SK-N-SH (cell line): ENCODE data around the gene MICU2. TPM values are rescaled to one million over a fixed set of nuclear protein-coding genes. Genes with fewer than 3 reads are reported as not detected.

Experiments
- CTCF ChIA-PET: fragments of 300-600, 350-600 bp; formaldehyde crosslinking; extraction: SDS; loops from one replicate; lab custom pipeline; 2021; lab: Yijun Ruan, JAX
- POLR2A ChIA-PET: fragments of 350-600 bp; sonication (Branson Sonifier 250); formaldehyde crosslinking; extraction: SDS; loops from one replicate; lab custom pipeline; 2020; ENCODE audit warnings: antibody characterized with exemption, inconsistent platforms; lab: Yijun Ruan, JAX
- DNase-seq: peaks from one replicate; pipeline ENCODE4 v3.0.0; 2012
- H2AFZ ChIP-seq: fragments of 200-600 bp; sonication (generic); 2 replicates; pipeline ENCODE4 v1.8.1; 2016; ENCODE audit warnings: antibody characterized with exemption, mild to moderate bottlenecking, low read depth
- H3F3A ChIP-seq: fragments of 200-600 bp; sonication (generic); replicated peaks from 2 replicates; pipeline ENCODE3; 2016; ENCODE audit warnings: antibody characterized with exemption, mild to moderate bottlenecking; ENCODE audit not compliant: insufficient read depth
- H3K27ac ChIP-seq, 2 experiments: fragments of 200-500 bp in 1 of 2; fragments of 200-600 bp in 1 of 2; sonication (Bioruptor generic) in 1 of 2; sonication (generic), shearing (Covaris generic) in 1 of 2; 2 replicates each; pipeline versions ENCODE4 v1.5.1 to v1.6.1; 2014 to 2016; ENCODE audit warnings: low read depth in 2 of 2, inconsistent platforms in 1 of 2, low read length in 1 of 2, mild to moderate bottlenecking in 1 of 2, mixed read lengths in 1 of 2
- H3K27me3 ChIP-seq: fragments of 200-600 bp; sonication (generic), shearing (Covaris generic); 2 replicates; pipeline ENCODE4 v1.6.1; 2016; ENCODE audit warnings: mixed run types; ENCODE audit not compliant: insufficient read depth
- H3K36me3 ChIP-seq, 2 experiments: fragments of 200-500 bp in 1 of 2; fragments of 200-600 bp in 1 of 2; sonication (Bioruptor generic) in 1 of 2; sonication (generic) in 1 of 2; replicated peaks in 1 of 2; 2 replicates each; pipeline versions ENCODE3 to v1.5.1; 2014 to 2016; ENCODE audit warnings: low read length in 1 of 2, mild to moderate bottlenecking in 1 of 2; ENCODE audit not compliant: insufficient read depth in 2 of 2, control insufficient read depth in 1 of 2
- H3K4me1 ChIP-seq, 2 experiments: fragments of 200-500 bp in 1 of 2; fragments of 200-600 bp in 1 of 2; sonication (Bioruptor generic) in 1 of 2; sonication (generic), shearing (Covaris generic) in 1 of 2; 2 replicates each; pipeline versions ENCODE4 v1.5.1 to v1.6.1; 2014 to 2016; ENCODE audit warnings: low read depth in 1 of 2, low read length in 1 of 2, mixed run types in 1 of 2; ENCODE audit not compliant: insufficient read depth in 2 of 2, control insufficient read depth in 1 of 2
- H3K4me2 ChIP-seq: fragments of 200-600 bp; sonication (generic), shearing (Covaris generic); 2 replicates; pipeline ENCODE4 v1.6.1; 2017; ENCODE audit warnings: mixed run types
- H3K4me3 ChIP-seq, 2 experiments: fragments of 200-500 bp in 1 of 2; fragments of 200-600 bp in 1 of 2; sonication (Bioruptor generic) in 1 of 2; sonication (generic), shearing (Covaris generic) in 1 of 2; 2 replicates each; pipeline versions ENCODE4 v1.5.1 to v1.8.1; 2014 to 2016; ENCODE audit warnings: low read depth in 2 of 2, inconsistent platforms in 1 of 2, low read length in 1 of 2, mild to moderate bottlenecking in 1 of 2, mixed read lengths in 1 of 2, moderate library complexity in 1 of 2
- H3K79me2 ChIP-seq: fragments of 200-600 bp; sonication (generic); 2 replicates; pipeline ENCODE4 v1.8.1; 2017; ENCODE audit warnings: mild to moderate bottlenecking; ENCODE audit not compliant: insufficient read depth
- H3K9ac ChIP-seq: fragments of 200-600 bp; sonication (generic); 2 replicates; pipeline ENCODE4 v1.6.1; 2017; ENCODE audit warnings: mixed run types
- H3K9me2 ChIP-seq: fragments of 200-600 bp; sonication (generic); 2 replicates; pipeline ENCODE4 v1.6.1; 2017; ENCODE audit warnings: mixed run types
- H3K9me3 ChIP-seq: fragments of 200-600 bp; sonication (generic); 2 replicates; pipeline ENCODE4 v1.6.1; 2017; ENCODE audit warnings: mixed run types, mild to moderate bottlenecking, moderate library complexity
- H4K20me1 ChIP-seq: fragments of 200-600 bp; sonication (generic); 2 replicates; pipeline ENCODE4 v1.6.1; 2017; ENCODE audit warnings: mild to moderate bottlenecking, mixed run types; ENCODE audit not compliant: insufficient read depth
- CTCF ChIP-seq: fragments of 200-600 bp; sonication (generic); IDR thresholded peaks from 2 replicates; pipeline ENCODE4 v1.6.1; 2017; ENCODE audit warnings: antibody characterized with exemption, mild to moderate bottlenecking, moderate library complexity
- EP300 ChIP-seq, 2 experiments: IDR thresholded peaks; 2 replicates each; pipeline versions ENCODE4 v1.4.0 to v1.6.1; 2012; ENCODE audit warnings: borderline replicate concordance in 1 of 2, low read depth in 1 of 2, low read length in 1 of 2
- FOSL2 ChIP-seq: IDR thresholded peaks from 2 replicates; pipeline ENCODE4 v1.4.0; 2012; ENCODE audit warnings: low read depth, mild to moderate bottlenecking, moderate library complexity, borderline replicate concordance
- FOXJ3 ChIP-seq: sonication (generic); formaldehyde crosslinking; IDR thresholded peaks from 2 replicates; pipeline ENCODE4 v1.5.1; 2020; ENCODE audit warnings: mild to moderate bottlenecking, missing genetic modification reagents
- GATA2 ChIP-seq: sonication (generic); formaldehyde crosslinking; IDR thresholded peaks from 2 replicates; pipeline ENCODE4 v1.5.0; 2020; ENCODE audit warnings: mild to moderate bottlenecking, missing genetic modification reagents
- IRF3 ChIP-seq: fragments of 150-350 bp; IDR thresholded peaks from 2 replicates; pipeline ENCODE4 v1.6.1; 2016; ENCODE audit warnings: mild to moderate bottlenecking, low read depth, low read length
- JUND ChIP-seq: IDR thresholded peaks from 2 replicates; pipeline ENCODE4 v1.4.0; 2012
- MAX ChIP-seq: IDR thresholded peaks from 2 replicates; pipeline ENCODE4 v1.4.0; 2012; ENCODE audit warnings: low read depth
- RAD21 ChIP-seq: IDR thresholded peaks from 2 replicates; pipeline ENCODE4 v1.6.1; 2012; ENCODE audit warnings: mild to moderate bottlenecking, low read length
- SIN3A ChIP-seq: IDR thresholded peaks from 2 replicates; pipeline ENCODE4 v1.6.1; 2012; ENCODE audit warnings: low read depth, mild to moderate bottlenecking, low read length, moderate library complexity, borderline replicate concordance
- SMC3 ChIP-seq: IDR thresholded peaks from 2 replicates; pipeline ENCODE4 v1.6.1; 2012; ENCODE audit warnings: low read depth, low read length, improper control_type of control experiment
- TCF12 ChIP-seq: IDR thresholded peaks from 2 replicates; pipeline ENCODE4 v1.4.0; 2012
- USF2 ChIP-seq: fragments of 150-350 bp; IDR thresholded peaks from 2 replicates; pipeline ENCODE4 v1.6.1; 2017; ENCODE audit warnings: antibody characterized with exemption, low read length, low read depth, borderline replicate concordance
- WGBS: methylation state at CpG from one replicate; pipeline ENCODE4 v1.1.6; 2017; ENCODE audit warnings: low lambda C conversion rate; 5-methylcytosine and 5-hydroxymethylcytosine counted together
- polyA plus RNA-seq, 3 experiments: library from polyadenylated mRNA; depleted of rRNA; stranded (reverse); fragments of >200 nt; gene quantifications; 2 replicates each; pipeline ENCODE4 v1.2.3, GENCODE V29; 2012

Gene MICU2
- polyA plus RNA-seq, 1 of the 3 experiments (the other 2 are of a cell fraction), result 46.4 TPM

GRCh38 chr13:21476893-21477472 is 127.0 kb downstream of the MICU2 start:
- peak overlapping the region; percentile 26 to 52 for H3K4me3 ChIP-seq
- no peaks in the 10 kb centered on the region for H3K27me3 ChIP-seq
- no peak overlapping the region; the same call in 1 of the 2 replicates for H3K4me2 ChIP-seq
- WGBS, result 27% methylated on average over 18 of the region's 18 CpGs
- no peaks in the 10 kb centered on the region for H3K36me3 ChIP-seq
- no peaks in the 10 kb centered on the region for H3K9me2 ChIP-seq
- H3K9ac ChIP-seq, result no peak overlapping the region
- ChIA-PET CTCF (interaction anchor here (0.5 to 4.0 kb wide), 49 partner anchors 9 to 754 kb away, joined by 3 to 25 read pairs (median 4); partner anchors contain the start of genes MICU2 and ZDHHC20), POLR2A (no interaction called here)
- no peaks in the 10 kb centered on the region for H4K20me1 ChIP-seq
- TF ChIP-seq CTCF (peak; percentile 89), SMC3 (peak; percentile 59), GATA2 (CRISPR knock-in tag) (no peak), RAD21 (peak; percentile 68)
- H3K9me3 ChIP-seq, result no peaks in the 10 kb centered on the region
- H3K79me2 ChIP-seq, result no peaks in the 10 kb centered on the region
- DNase-seq, result peak; percentile 80
- H3F3A ChIP-seq, result no peaks in the 10 kb centered on the region
- peak overlapping the region; percentile 83; the same call in 1 of the 2 replicates for H2AFZ ChIP-seq
- H3K4me1 ChIP-seq, result no peaks in the 10 kb centered on the region; a peak in 1 of 4 replicates
- H3K27ac ChIP-seq, result no peak overlapping the region

- Histone ChIP-seq H2AFZ (no peak overlapping the region), H3K27me3 (no peaks in the 10 kb centered on the region), H3K4me2 (no peak overlapping the region), H3K9me2 (no peaks in the 10 kb centered on the region), H3K27ac (no peak overlapping the region), H3K9ac (no peak overlapping the region), H3K79me2 (no peaks in the 10 kb centered on the region), H3K36me3 (no peaks in the 10 kb centered on the region), H3K4me1 (no peaks in the 10 kb centered on the region; a peak in 1 of 4 replicates), H3F3A (no peaks in the 10 kb centered on the region), H3K4me3 (no peak overlapping the region), H4K20me1 (no peaks in the 10 kb centered on the region), H3K9me3 (peaks cover 4% of the 10 kb centered on the region; the same call in 1 of the 2 replicates)
- no peak for TF ChIP-seq TCF12
- TF ChIP-seq JUND, result no peak
- no peak for TF ChIP-seq EP300 (IDR thresholded peaks at IDR 0.05; ENCODE audit: borderline replicate concordance in 1 of 2, low read depth in 1 of 2, low read length in 1 of 2)
- no peak for TF ChIP-seq FOSL2
- no peak for TF ChIP-seq FOXJ3 (CRISPR knock-in tag)
- no peak for TF ChIP-seq USF2
- TF ChIP-seq SIN3A, result no peak
- TF ChIP-seq IRF3, result no peak
- no peak for TF ChIP-seq MAX
- ChIA-PET CTCF (interaction anchor here (0.8 to 4.0 kb wide), 3 partner anchors 177 to 532 kb away, joined by 5 to 25 read pairs (median 14); no protein-coding TSS in a partner anchor), POLR2A (no interaction called here)
- 62% methylated on average over 6 of the region's 6 CpGs for WGBS
- DNase-seq, result no peak
Measured at GRCh38 chr13:21475115-21475514, 128.9 kb downstream of the MICU2 start.
